Mesenchymal stem cell (in vitro differentiated cells and primary cell): ENCODE data around the gene COQ7.
A peak's percentile ranks its signal among the peaks of the same experiment; 100 is the strongest.

Experiments
- DNase-seq: peaks from one replicate; pipeline ENCODE4 v3.0.0-alpha.2; 2013
- H2AFZ ChIP-seq: one replicate; pipeline ENCODE4 v1.6.1; 2013; ENCODE audit warnings: low read depth, mild to moderate bottlenecking, control low read depth, inconsistent platforms, low read length, moderate library complexity
- H2AK5ac ChIP-seq: 2 replicates; pipeline ENCODE4 v1.6.1; 2013; ENCODE audit warnings: low read length, moderate library complexity, mild to moderate bottlenecking, inconsistent platforms; ENCODE audit not compliant: severe bottlenecking
- H2BK120ac ChIP-seq: one replicate; pipeline ENCODE4 v1.6.1; 2013; ENCODE audit warnings: low read depth, mild to moderate bottlenecking, inconsistent platforms, low read length, moderate library complexity
- H2BK12ac ChIP-seq, 2 experiments: one replicate each; pipeline ENCODE4 v1.6.1; 2013; ENCODE audit warnings: inconsistent platforms in 2 of 2, low read length in 2 of 2, mild to moderate bottlenecking in 2 of 2, moderate library complexity in 2 of 2, control low read depth in 1 of 2
- H2BK15ac ChIP-seq: one replicate; pipeline ENCODE4 v1.6.1; 2013; ENCODE audit warnings: mild to moderate bottlenecking, low read depth, inconsistent platforms; ENCODE audit not compliant: poor library complexity, severe bottlenecking
- H2BK5ac ChIP-seq: 2 replicates; pipeline ENCODE4 v1.6.1; 2013; ENCODE audit warnings: low read depth, mild to moderate bottlenecking, low read length, control low read depth, inconsistent platforms; ENCODE audit not compliant: poor library complexity, severe bottlenecking
- H3K14ac ChIP-seq, 2 experiments: one replicate each; pipeline ENCODE4 v1.6.1; 2013; ENCODE audit warnings: inconsistent platforms in 2 of 2, low read length in 2 of 2, control low read depth in 1 of 2, mild to moderate bottlenecking in 1 of 2, moderate library complexity in 1 of 2
- H3K18ac ChIP-seq, 2 experiments: one replicate each; pipeline ENCODE4 v1.6.1; 2013; ENCODE audit warnings: inconsistent platforms in 2 of 2, low read length in 2 of 2, control low read depth in 1 of 2, low read depth in 1 of 2, mild to moderate bottlenecking in 1 of 2
- H3K23ac ChIP-seq, 2 experiments: one replicate each; pipeline ENCODE4 v1.6.1; 2013; ENCODE audit warnings: inconsistent platforms in 2 of 2, low read length in 2 of 2, mild to moderate bottlenecking in 2 of 2, moderate library complexity in 2 of 2, control low read depth in 1 of 2
- H3K27ac ChIP-seq: 2 replicates; pipeline ENCODE4 v1.5.1; 2013; ENCODE audit warnings: mild to moderate bottlenecking, moderate library complexity, low read length, control low read depth, inconsistent platforms; ENCODE audit not compliant: poor library complexity, severe bottlenecking
- H3K27me3 ChIP-seq, 2 experiments: 2 replicates each; pipeline versions ENCODE4 v1.6.1 to v1.7.0; 2013; ENCODE audit warnings: low read length in 2 of 2, mild to moderate bottlenecking in 2 of 2, moderate library complexity in 2 of 2, control low read depth in 1 of 2, inconsistent platforms in 1 of 2; ENCODE audit not compliant: control insufficient read depth in 1 of 2, insufficient read depth in 1 of 2
- H3K36me3 ChIP-seq, 2 experiments: 2 replicates each; pipeline versions ENCODE4 v1.6.1 to v1.7.0; 2013; ENCODE audit warnings: low read length in 2 of 2, control low read depth in 1 of 2, inconsistent platforms in 1 of 2, low read depth in 1 of 2, mild to moderate bottlenecking in 1 of 2; ENCODE audit not compliant: insufficient read depth in 2 of 2, control insufficient read depth in 1 of 2
- H3K4ac ChIP-seq, 2 experiments: one replicate each; pipeline ENCODE4 v1.6.1; 2013; ENCODE audit warnings: inconsistent platforms in 2 of 2, low read length in 2 of 2, mild to moderate bottlenecking in 2 of 2, moderate library complexity in 2 of 2, control low read depth in 1 of 2, low read depth in 1 of 2
- H3K4me1 ChIP-seq: 2 replicates; pipeline ENCODE4 v1.6.1; 2013; ENCODE audit warnings: low read depth, low read length, control low read depth; ENCODE audit not compliant: control insufficient read depth, insufficient read depth
- H3K4me2 ChIP-seq: 2 replicates; pipeline ENCODE4 v1.6.1; 2013; ENCODE audit warnings: low read length, mild to moderate bottlenecking, inconsistent platforms; ENCODE audit not compliant: poor library complexity, severe bottlenecking
- H3K4me3 ChIP-seq, 2 experiments: 2 replicates each; pipeline versions ENCODE4 v1.5.1 to v1.7.0; 2013; ENCODE audit warnings: low read length in 2 of 2, mild to moderate bottlenecking in 2 of 2, control low read depth in 1 of 2, low read depth in 1 of 2; ENCODE audit not compliant: insufficient read depth in 1 of 2
- H3K79me1 ChIP-seq: replicated peaks from 2 replicates; pipeline ENCODE4 v1.6.1; 2013; ENCODE audit warnings: mild to moderate bottlenecking, control low read depth, low read length, inconsistent platforms; ENCODE audit not compliant: poor library complexity, severe bottlenecking
- H3K9ac ChIP-seq: 2 replicates; pipeline ENCODE4 v1.7.0; 2013; ENCODE audit warnings: mild to moderate bottlenecking, low read length, moderate library complexity
- H3K9me3 ChIP-seq: 2 replicates; pipeline ENCODE4 v1.7.0; 2013; ENCODE audit warnings: mild to moderate bottlenecking, low read length; ENCODE audit not compliant: control insufficient read depth
- H4K8ac ChIP-seq: one replicate; pipeline ENCODE4 v1.6.1; 2013; ENCODE audit warnings: inconsistent platforms, mild to moderate bottlenecking, low read length, moderate library complexity
- H4K91ac ChIP-seq: one replicate; pipeline ENCODE4 v1.6.1; 2013; ENCODE audit warnings: mild to moderate bottlenecking, low read length, inconsistent platforms
- WGBS: methylation state at CpG from one replicate; pipeline ENCODE4 v1.1.7; 2013; ENCODE audit warnings: mixed read lengths; 5-methylcytosine and 5-hydroxymethylcytosine counted together

Gene COQ7

DNA sequence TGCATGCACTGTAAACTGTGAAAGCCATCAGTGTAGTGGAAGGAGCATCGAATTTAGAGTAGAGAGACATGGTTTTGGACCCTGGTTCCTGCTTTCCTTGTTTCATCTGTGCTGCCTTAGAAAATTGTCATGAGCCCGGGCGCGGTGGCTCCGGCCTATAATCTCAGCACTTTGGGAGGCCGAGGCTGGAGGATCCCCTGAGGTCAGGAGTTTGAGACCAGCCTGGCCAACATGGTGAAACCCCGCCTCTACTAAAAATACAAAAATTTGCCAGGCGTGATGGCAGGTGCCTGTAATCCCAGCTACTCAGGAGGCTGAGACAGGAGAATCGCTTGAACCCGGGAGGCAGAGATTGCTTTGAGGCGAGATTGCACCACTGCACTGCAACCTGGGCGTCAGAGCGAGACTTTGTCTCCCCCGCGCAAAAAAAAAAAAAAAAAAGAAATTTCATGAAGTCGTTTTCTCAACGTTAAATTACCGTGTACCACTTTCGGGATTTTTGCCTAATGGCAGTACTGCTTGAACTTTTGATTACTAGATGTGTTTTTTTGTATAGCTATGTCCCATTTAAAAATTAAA, 912 bp downstream of the COQ7 start:
- H4K91ac ChIP-seq: no peak overlapping the region
- peak overlapping the region; percentile 89 to 96 for H3K4me3 ChIP-seq
- H3K27ac ChIP-seq: peak overlapping the region; percentile 34
- no peaks in the 10 kb centered on the region for H3K9me3 ChIP-seq
- DNase-seq: no peak
- peak overlapping the region in 1 of 2 experiments; percentile 69 for H3K14ac ChIP-seq
- WGBS: 80% methylated on average over 18 of the region's 19 CpGs
- H2BK5ac ChIP-seq: no peak overlapping the region
- no peak overlapping the region for H2BK120ac ChIP-seq
- no peak overlapping the region for H2AK5ac ChIP-seq
- H3K4me2 ChIP-seq: peak overlapping the region; percentile 88
- H3K79me1 ChIP-seq: peaks cover 8% of the 10 kb centered on the region
- H3K36me3 ChIP-seq: peaks cover 3 to 15% of the 10 kb centered on the region in 2 experiments
- H3K18ac ChIP-seq: peak overlapping the region in 1 of 2 experiments; percentile 34
- H2BK12ac ChIP-seq: no peak overlapping the region
- no peak overlapping the region for H3K23ac ChIP-seq
- H4K8ac ChIP-seq: peak overlapping the region; percentile 78
- peak overlapping the region; percentile 99 for H3K9ac ChIP-seq
- H3K4ac ChIP-seq: peak overlapping the region in 1 of 2 experiments; percentile 99
- peak overlapping the region; percentile 94 for H2AFZ ChIP-seq
- H3K27me3 ChIP-seq: no peaks in the 10 kb centered on the region
- no peak overlapping the region for H2BK15ac ChIP-seq
- peaks cover 4% of the 10 kb centered on the region for H3K4me1 ChIP-seq

GRCh38 chr16:19071811-19072777, 4.7 kb downstream of the COQ7 start:
- H3K4ac ChIP-seq: no peak overlapping the region
- peaks cover 4% of the 10 kb centered on the region for H3K4me1 ChIP-seq
- no peak overlapping the region for H2BK12ac ChIP-seq
- H3K4me2 ChIP-seq: no peak overlapping the region
- H3K27ac ChIP-seq: no peak overlapping the region
- no peak overlapping the region for H3K18ac ChIP-seq
- WGBS: 81% methylated on average over 21 of the region's 21 CpGs
- peak; percentile 68 for DNase-seq
- H4K8ac ChIP-seq: no peak overlapping the region
- H3K14ac ChIP-seq: no peak overlapping the region
- H4K91ac ChIP-seq: no peak overlapping the region
- peaks cover 10% of the 10 kb centered on the region for H3K79me1 ChIP-seq
- no peak overlapping the region for H2AFZ ChIP-seq
- H3K36me3 ChIP-seq: peaks cover 16 to 42% of the 10 kb centered on the region in 2 experiments
- no peak overlapping the region for H2BK120ac ChIP-seq
- no peak overlapping the region for H3K4me3 ChIP-seq
- no peak overlapping the region for H2BK5ac ChIP-seq
- H3K23ac ChIP-seq: no peak overlapping the region
- H3K9me3 ChIP-seq: no peaks in the 10 kb centered on the region
- no peaks in the 10 kb centered on the region for H3K27me3 ChIP-seq
- H3K9ac ChIP-seq: no peak overlapping the region
- H2BK15ac ChIP-seq: no peak overlapping the region
- no peak overlapping the region for H2AK5ac ChIP-seq

- no peak overlapping the region for H3K23ac ChIP-seq
Measured at GRCh38 chr16:19073344-19073743, 5.9 kb downstream of the COQ7 start.

DNA sequence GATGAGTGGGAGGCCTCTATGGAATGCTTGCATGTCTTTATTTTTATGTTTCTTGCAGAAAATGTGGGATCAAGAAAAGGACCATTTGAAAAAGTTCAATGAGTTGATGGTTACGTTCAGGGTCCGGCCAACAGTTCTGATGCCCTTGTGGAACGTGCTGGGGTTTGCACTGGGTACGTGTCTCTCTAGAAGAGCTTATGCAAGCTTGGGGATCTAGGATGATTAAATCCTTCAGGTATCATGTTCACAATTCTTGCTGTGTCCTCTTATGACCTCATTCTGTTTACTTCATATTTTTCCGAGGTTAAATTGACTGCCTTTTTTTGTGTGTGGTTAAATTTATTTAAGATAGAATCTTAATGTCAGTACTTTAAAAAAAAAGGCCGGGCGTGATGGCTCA, 6.4 kb downstream of the COQ7 start:
- H3K4me2 ChIP-seq: no peak overlapping the region
- no peak overlapping the region for H2BK12ac ChIP-seq
- H3K9ac ChIP-seq: no peak overlapping the region
- no peak overlapping the region for H2BK15ac ChIP-seq
- WGBS: 85% methylated on average over 7 of the region's 7 CpGs
- H4K91ac ChIP-seq: no peak overlapping the region
- peaks cover 21 to 57% of the 10 kb centered on the region in 2 experiments for H3K36me3 ChIP-seq
- no peak overlapping the region for H3K27ac ChIP-seq
- no peaks in the 10 kb centered on the region for H3K27me3 ChIP-seq
- H3K18ac ChIP-seq: no peak overlapping the region
- no peak overlapping the region for H2BK120ac ChIP-seq
- no peaks in the 10 kb centered on the region for H3K4me1 ChIP-seq
- H4K8ac ChIP-seq: no peak overlapping the region
- peaks cover 6% of the 10 kb centered on the region for H3K79me1 ChIP-seq
- no peak overlapping the region for H3K4ac ChIP-seq
- no peak overlapping the region for H2AK5ac ChIP-seq
- no peak for DNase-seq
- no peak overlapping the region for H3K4me3 ChIP-seq
- H3K23ac ChIP-seq: no peak overlapping the region
- H3K14ac ChIP-seq: no peak overlapping the region
- no peak overlapping the region for H2AFZ ChIP-seq
- no peaks in the 10 kb centered on the region for H3K9me3 ChIP-seq
- H2BK5ac ChIP-seq: no peak overlapping the region

More at GRCh38 chr16:19073344-19073743, 5.9 kb downstream of the COQ7 start:
- no peak for DNase-seq
- Histone ChIP-seq H2AK5ac (no peak overlapping the region), H3K4ac (no peak overlapping the region), H2BK12ac (no peak overlapping the region), H3K79me1 (peaks cover 6% of the 10 kb centered on the region), H4K91ac (no peak overlapping the region), H3K14ac (no peak overlapping the region), H2BK5ac (no peak overlapping the region), H4K8ac (no peak overlapping the region), H3K4me1 (peaks cover 2% of the 10 kb centered on the region), H3K18ac (no peak overlapping the region), H3K27me3 (no peaks in the 10 kb centered on the region), H2AFZ (no peak overlapping the region), H2BK120ac (no peak overlapping the region), H3K9ac (no peak overlapping the region), H3K27ac (no peak overlapping the region), H2BK15ac (no peak overlapping the region), H3K4me3 (no peak overlapping the region), H3K4me2 (no peak overlapping the region), H3K36me3 (peaks cover 17 to 52% of the 10 kb centered on the region in 2 experiments), H3K9me3 (no peaks in the 10 kb centered on the region)
- 90% methylated on average over 2 of the region's 3 CpGs for WGBS
